Esophagus muscularis mucosa (tissue), 4 donors: ENCODE results near the gene BSN. TPM values are rescaled to one million over a fixed set of nuclear protein-coding genes. Genes with fewer than 3 reads are reported as not detected.

ENCODE experiments used
- DNase-seq: peaks from one replicate; pipeline ENCODE4 v3.0.0-alpha.2; 2017; ENCODE audit errors: extremely low spot score
- H3K27ac ChIP-seq, 4 donors: fragments of 200-600 bp; sonication (generic); replicated peaks in 1 of 4; 1 replicate in 3 of 4; 2 replicates in 1 of 4; pipeline ENCODE4 v1.5.1; 2016 to 2019; ENCODE audit warnings: mild to moderate bottlenecking in 1 of 4
- H3K27me3 ChIP-seq, 4 donors: fragments of 200-600 bp; sonication (generic); one replicate each; pipeline versions ENCODE4 v1.5.1 to v1.6.0; 2016 to 2019
- H3K36me3 ChIP-seq, 4 donors: fragments of 200-600 bp; sonication (generic); one replicate each; pipeline ENCODE4 v1.5.1; 2016 to 2019
- H3K4me1 ChIP-seq, 4 donors: fragments of 200-600 bp; sonication (generic); one replicate each; pipeline ENCODE4 v1.5.1; 2016 to 2019
- H3K4me3 ChIP-seq, 4 donors: fragments of 200-600 bp; sonication (generic); 1 replicate in 2 of 4; 2 replicates in 2 of 4; pipeline ENCODE4 v1.5.1; 2016 to 2019; ENCODE audit warnings: mild to moderate bottlenecking in 4 of 4, moderate library complexity in 1 of 4
- H3K9me3 ChIP-seq, 4 donors: fragments of 200-600 bp; sonication (generic); 1 replicate in 3 of 4; 2 replicates in 1 of 4; pipeline ENCODE4 v1.5.1; 2016 to 2019
- CTCF ChIP-seq, 3 experiments: fragments of 200-600 bp in 2 of 3; fragments of 450-650 bp in 1 of 3; sonication (generic) in 2 of 3; IDR thresholded peaks; one replicate each; pipeline ENCODE4 v1.5.1; 2017 to 2019; ENCODE audit warnings: antibody characterized with exemption in 3 of 3, mild to moderate bottlenecking in 2 of 3, moderate library complexity in 1 of 3
- EP300 ChIP-seq: sonication (generic); formaldehyde crosslinking; IDR thresholded peaks from one replicate; pipeline ENCODE4 v1.6.1; 2017; ENCODE audit warnings: antibody characterized with exemption
- POLR2A ChIP-seq: fragments of 450-650 bp; IDR thresholded peaks from one replicate; pipeline ENCODE4 v1.6.1; 2017; ENCODE audit warnings: antibody characterized with exemption, moderate library complexity, mild to moderate bottlenecking, low read depth
- POLR2AphosphoS5 ChIP-seq, 2 donors: sonication (generic); formaldehyde crosslinking; IDR thresholded peaks; one replicate each; pipeline ENCODE4 v1.6.1; 2017; ENCODE audit warnings: antibody characterized with exemption in 2 of 2
- WGBS: methylation state at CpG from one replicate; pipeline ENCODE4 v1.1.5; 2018; 5-methylcytosine and 5-hydroxymethylcytosine counted together
- intact Hi-C: fragments of 100-400 bp; cut with DNase I; formaldehyde crosslinking; loops from one replicate; pipeline ENCODE4 v1.15.1; 2023
- total RNA-seq, 4 donors: library from RNA; depleted of rRNA; stranded (reverse); fragments of >200 nt; gene quantifications; one replicate each; pipeline versions ENCODE4 v1.1.0 to v1.2.1, GENCODE V29; 2016

The BSN gene
- total RNA-seq, 4 donors from 2014 or later: 0.42 to 1.7 (median 0.78) TPM

GRCh38 chr3:49513494-49514124, 40.7 kb upstream of the BSN start:
- TF ChIP-seq POLR2A: no peak
- TF ChIP-seq POLR2AphosphoS5 (IDR thresholded peaks at IDR 0.05): no peak
- no peak overlapping the region for H3K4me3 ChIP-seq
- no peaks in the 10 kb centered on the region for H3K27me3 ChIP-seq
- intact Hi-C loops: no loop called here
- 88% methylated on average over 4 of the region's 4 CpGs for WGBS
- peaks cover 7 to 81% (median 67%) of the 10 kb centered on the region in 4 donors for H3K36me3 ChIP-seq
- no peaks in the 10 kb centered on the region for H3K9me3 ChIP-seq
- H3K4me1 ChIP-seq: peaks cover 0 to 18% (median 3%) of the 10 kb centered on the region in 4 donors
- no peak overlapping the region for H3K27ac ChIP-seq
- no peak for DNase-seq

- no peak for DNase-seq
- Histone ChIP-seq H3K9me3 (no peaks in the 10 kb centered on the region), H3K27ac (no peak overlapping the region), H3K4me1 (peaks cover 10 to 33% (median 20%) of the 10 kb centered on the region in 4 donors), H3K4me3 (no peak overlapping the region), H3K36me3 (peaks cover 0 to 56% (median 50%) of the 10 kb centered on the region in 4 donors), H3K27me3 (no peaks in the 10 kb centered on the region)
- TF ChIP-seq POLR2AphosphoS5 (IDR thresholded peaks at IDR 0.05) (no peak), CTCF (IDR thresholded peaks at IDR 0.05) (no peak), POLR2A (no peak), EP300 (no peak)
- intact Hi-C loops: no loop called here
- 93% methylated on average over 3 of the region's 3 CpGs for WGBS
These were observed 36.3 kb upstream of the BSN start for GRCh38 chr3:49518016-49518415.

GRCh38 chr3:49518441-49518840, 35.8 kb upstream of the BSN start:
- intact Hi-C loops: no loop called here
- TF ChIP-seq EP300 (no peak), CTCF (IDR thresholded peaks at IDR 0.05) (no peak), POLR2A (no peak), POLR2AphosphoS5 (IDR thresholded peaks at IDR 0.05) (no peak)
- H3K4me1 ChIP-seq: peaks cover 11 to 33% (median 20%) of the 10 kb centered on the region in 4 donors
- H3K9me3 ChIP-seq: no peaks in the 10 kb centered on the region
- H3K27me3 ChIP-seq: no peaks in the 10 kb centered on the region
- WGBS: 88% methylated on average over 5 of the region's 5 CpGs
- no peak overlapping the region for H3K27ac ChIP-seq
- peaks cover 0 to 52% (median 48%) of the 10 kb centered on the region in 4 donors for H3K36me3 ChIP-seq
- H3K4me3 ChIP-seq: no peak overlapping the region
- DNase-seq: no peak

- Histone ChIP-seq H3K36me3 (peaks cover 0 to 51% (median 47%) of the 10 kb centered on the region in 4 donors), H3K4me1 (peaks cover 14 to 33% (median 20%) of the 10 kb centered on the region in 4 donors), H3K27me3 (no peaks in the 10 kb centered on the region), H3K9me3 (no peaks in the 10 kb centered on the region), H3K27ac (peak overlapping the region in 2 of 4 donors; percentile 13 to 18), H3K4me3 (no peak overlapping the region)
- intact Hi-C loops: no loop called here
- DNase-seq: no peak
- TF ChIP-seq POLR2AphosphoS5 (IDR thresholded peaks at IDR 0.05) (no peak), POLR2A (no peak), CTCF (IDR thresholded peaks at IDR 0.05) (no peak), EP300 (no peak)
- 89% methylated on average over 5 of the region's 6 CpGs for WGBS
These were observed 35.0 kb upstream of the BSN start for GRCh38 chr3:49519296-49519695.

- WGBS: 85% methylated on average over 2 of the region's 2 CpGs
- peak overlapping the region in 1 of 4 donors; percentile 18 for H3K27ac ChIP-seq
- H3K36me3 ChIP-seq: peaks cover 0 to 51% (median 50%) of the 10 kb centered on the region in 4 donors
- H3K4me1 ChIP-seq: peaks cover 14 to 33% (median 20%) of the 10 kb centered on the region in 4 donors
- H3K27me3 ChIP-seq: no peaks in the 10 kb centered on the region
- no peak overlapping the region for H3K4me3 ChIP-seq
- no peaks in the 10 kb centered on the region for H3K9me3 ChIP-seq
- TF ChIP-seq POLR2A (no peak), EP300 (no peak), CTCF (IDR thresholded peaks at IDR 0.05) (no peak), POLR2AphosphoS5 (IDR thresholded peaks at IDR 0.05) (no peak)
- intact Hi-C loops: no loop called here
- DNase-seq: no peak
These were observed 34.3 kb upstream of the BSN start for GRCh38 chr3:49519916-49520385.
